HG03354 (cell line): Measurements from ENCODE around the gene ATP8B2.
"Not testable (repeated sequence)": the region's sequence is repeated elsewhere in the genome, so short reads cannot be mapped to it uniquely, and the experiment has no call there.

Experiments
- ATAC-seq: cut with Tn5 transposase; IDR thresholded peaks from one replicate; pipeline ENCODE4 v1.9.1; 2021; ENCODE audit warnings: mild to moderate bottlenecking; ENCODE audit not compliant: unreplicated experiment, poor library complexity, severe bottlenecking

ATP8B2 gene

DNA sequence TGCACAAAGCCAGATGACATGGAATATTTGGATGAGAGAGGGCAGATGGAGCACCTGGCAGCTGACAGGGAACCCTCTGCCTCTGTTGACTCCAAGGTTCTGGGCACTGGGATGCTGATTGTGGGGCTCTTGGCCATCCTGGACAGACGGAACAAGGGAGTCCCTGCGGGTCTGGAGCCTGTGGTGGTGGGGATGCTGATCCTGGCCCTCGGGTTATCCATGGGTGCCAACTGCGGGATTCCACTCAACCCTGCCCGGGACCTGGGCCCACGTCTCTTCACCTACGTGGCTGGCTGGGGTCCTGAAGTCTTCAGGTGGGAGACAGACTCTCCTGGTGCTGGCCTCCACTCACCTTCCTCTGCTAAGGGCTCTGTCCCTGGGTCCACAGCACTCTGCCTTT lies 1.8 kb upstream of the ATP8B2 start:
- no peak for ATAC-seq

- ATAC-seq: no peak
Measured at GRCh38 chr1:154324241-154324640, 1.1 kb upstream of the ATP8B2 start.

DNA sequence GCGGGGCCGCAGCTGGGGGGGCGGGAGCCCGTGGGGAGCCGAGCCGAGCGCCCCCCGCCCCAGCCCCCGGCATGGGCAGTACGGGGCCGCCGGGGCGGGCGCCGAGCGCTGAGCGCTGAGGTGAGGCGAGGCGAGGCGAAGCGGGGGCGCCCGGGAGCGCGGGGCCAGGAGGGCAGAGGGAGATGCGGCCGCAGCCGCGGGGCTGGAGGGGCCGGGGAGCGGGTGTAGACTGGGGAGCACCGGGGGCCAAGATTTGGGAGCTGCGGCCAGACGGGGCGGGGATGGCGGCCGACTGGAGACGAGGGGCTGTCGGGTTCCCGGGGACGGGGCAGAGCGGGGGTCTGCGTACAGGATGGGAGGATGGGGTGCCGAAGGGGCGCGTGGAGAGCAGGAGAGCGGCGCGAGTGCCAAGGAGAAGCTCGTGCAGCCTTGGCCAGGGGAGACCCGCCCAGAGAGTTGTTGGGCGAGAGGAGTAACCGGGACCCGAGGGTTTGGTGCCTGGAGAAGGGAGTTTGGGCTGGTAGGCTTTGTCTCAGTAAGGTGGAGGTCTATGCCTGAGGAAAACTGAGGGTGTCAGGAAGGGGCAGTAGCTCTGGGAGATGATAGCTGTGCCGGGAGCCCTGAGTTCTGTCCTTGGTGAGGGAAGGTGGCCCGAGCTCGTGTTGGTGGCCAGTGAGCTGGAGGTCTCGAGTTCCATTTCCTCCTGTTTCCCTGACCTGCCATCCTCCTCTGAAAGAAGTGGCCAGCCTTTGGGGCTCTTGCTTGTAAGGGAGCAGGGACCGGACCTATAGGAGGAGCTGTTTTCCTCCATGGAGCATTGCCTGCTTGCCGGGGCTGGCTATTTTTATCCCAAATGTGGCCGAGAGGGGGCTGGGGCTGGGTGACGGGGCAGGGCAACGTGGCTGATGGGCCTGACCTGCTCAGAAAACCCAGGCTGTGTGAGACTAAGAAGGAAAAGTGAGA lies 539 bp downstream of the ATP8B2 start:
- ATAC-seq: peak; percentile 19

- ATAC-seq: no peak
Measured at GRCh38 chr1:154326546-154327465, 1.5 kb downstream of the ATP8B2 start.

DNA sequence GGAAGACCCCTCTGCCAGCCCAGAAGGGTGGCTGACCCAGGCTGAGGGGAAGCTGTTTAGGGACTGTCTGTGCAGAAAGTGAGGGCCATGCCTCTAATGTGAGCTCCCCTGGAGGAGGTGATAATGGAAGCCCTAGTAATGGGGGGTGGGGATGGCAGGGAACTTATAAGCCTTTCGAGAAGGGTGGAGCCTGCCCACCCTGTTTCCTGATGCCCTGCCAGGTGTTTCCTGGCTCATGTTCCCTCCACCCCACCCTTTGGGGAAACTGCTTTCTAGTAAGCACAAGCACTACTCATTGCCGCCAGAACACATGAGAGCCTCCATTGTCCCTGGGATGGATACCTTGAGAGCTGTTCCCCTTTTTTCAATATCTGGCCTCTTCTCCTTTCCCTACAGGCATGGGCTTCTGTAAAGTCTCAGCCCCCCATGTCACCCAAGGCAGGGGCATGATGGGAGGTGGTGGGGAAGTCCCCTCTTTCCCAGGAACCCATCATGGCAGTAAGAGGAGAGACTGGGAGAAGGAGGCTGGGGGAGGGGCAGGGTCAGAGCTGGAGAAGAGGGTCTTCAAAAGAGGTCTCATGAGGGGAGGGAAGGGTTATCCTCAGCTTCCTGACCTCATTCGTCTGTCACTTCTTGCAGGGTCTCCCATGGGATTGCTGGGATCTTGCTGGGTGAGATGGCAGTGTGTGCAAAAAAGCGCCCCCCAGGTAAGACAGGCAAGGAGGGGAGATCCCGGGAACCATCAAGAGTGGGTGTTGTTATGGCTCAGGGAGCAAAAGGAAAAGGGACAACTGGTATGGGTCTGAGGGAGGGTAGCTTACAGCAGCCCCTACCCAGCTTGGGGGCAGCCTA lies 2.4 kb downstream of the ATP8B2 start:
- no peak for ATAC-seq

DNA sequence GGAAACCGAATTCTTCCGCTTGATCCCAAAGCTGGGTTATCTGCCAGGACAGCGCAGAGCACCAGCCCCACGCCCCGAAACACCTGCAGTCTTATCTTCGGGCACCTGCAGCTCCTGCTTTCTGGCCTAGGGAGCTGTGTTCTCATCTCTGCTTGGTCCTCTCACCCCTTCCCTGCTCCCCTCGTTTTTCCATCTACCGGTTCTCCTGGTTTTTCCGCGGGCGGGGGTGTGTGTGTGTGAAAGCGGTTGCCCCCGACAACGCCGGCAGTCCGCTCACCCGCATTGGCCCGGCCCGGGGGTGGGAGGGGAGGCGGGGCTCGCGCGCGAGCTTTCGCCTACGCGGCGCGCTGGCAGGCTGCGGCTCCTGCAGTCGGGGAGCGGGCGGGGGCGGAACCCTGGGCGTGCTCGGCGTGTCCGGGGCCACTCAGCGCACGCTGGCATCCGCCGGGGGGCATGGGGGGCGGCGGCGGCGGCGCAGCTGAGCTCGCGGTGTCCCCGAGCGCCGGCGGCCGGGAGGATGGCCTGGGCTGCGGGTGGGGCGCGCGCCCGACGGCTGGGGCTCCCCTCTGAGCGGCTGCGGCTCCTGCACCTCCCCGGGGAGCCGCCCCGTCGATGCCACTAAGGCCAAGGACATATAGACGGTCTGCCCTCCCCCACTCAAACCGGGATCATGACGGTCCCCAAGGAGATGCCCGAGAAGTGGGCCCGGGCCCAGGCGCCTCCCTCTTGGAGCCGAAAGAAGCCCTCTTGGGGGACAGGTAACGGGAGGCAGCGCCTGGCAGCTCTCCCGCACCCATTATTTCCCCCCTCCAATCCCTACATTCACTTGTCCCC lies 3.2 kb downstream of the ATP8B2 start:
- ATAC-seq: peak; percentile 38

DNA sequence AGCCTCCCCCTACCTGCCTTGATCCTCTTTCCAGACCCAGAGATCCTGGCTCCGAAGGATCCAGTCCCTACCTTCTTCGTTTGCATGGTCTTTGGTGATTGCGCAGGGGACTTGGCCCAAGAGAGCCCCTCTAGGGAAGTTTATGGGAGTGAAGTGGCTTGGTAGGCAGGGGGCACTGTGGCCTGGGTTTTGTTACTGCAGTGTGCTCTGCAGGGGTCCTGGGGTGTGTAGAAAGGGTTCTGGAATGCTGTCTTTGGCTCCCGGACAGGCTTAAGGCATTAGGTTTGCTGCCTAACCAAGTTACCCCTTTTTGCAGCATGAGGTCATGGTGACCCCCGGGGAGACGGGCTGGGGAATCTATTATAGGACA lies 3.8 kb downstream of the ATP8B2 start:
- no peak for ATAC-seq

DNA sequence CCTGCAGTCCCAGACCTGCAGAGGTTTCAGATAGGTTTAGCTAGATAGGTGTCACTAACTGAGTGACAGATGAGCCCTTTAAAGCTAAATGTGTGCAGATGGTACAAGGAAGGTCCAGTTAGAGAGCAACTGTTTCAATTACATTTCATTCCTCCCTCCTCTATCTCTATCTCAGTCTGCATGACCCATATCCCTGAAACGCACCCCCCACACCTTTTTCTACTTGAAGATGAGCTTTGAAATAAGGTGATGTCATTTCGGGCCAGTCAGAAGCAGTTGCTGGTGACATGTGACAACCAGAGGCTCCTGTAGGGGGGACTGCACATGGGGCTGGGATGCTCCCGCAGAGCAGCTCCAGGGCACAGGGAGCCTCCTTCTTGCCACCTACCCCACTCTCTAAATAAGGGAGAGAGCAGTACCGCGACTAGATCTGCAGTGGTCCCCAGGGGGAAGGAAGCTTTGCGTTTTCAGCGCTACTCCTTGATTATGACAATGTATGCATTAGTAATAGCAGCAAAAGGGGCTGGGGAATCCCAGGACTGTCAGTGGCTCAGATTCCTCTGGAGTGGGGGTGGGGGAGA lies 4.3 kb downstream of the ATP8B2 start:
- ATAC-seq: no peak

GRCh38 chr1:154330669-154331068 lies 5.3 kb downstream of the ATP8B2 start:
- ATAC-seq: no peak

DNA sequence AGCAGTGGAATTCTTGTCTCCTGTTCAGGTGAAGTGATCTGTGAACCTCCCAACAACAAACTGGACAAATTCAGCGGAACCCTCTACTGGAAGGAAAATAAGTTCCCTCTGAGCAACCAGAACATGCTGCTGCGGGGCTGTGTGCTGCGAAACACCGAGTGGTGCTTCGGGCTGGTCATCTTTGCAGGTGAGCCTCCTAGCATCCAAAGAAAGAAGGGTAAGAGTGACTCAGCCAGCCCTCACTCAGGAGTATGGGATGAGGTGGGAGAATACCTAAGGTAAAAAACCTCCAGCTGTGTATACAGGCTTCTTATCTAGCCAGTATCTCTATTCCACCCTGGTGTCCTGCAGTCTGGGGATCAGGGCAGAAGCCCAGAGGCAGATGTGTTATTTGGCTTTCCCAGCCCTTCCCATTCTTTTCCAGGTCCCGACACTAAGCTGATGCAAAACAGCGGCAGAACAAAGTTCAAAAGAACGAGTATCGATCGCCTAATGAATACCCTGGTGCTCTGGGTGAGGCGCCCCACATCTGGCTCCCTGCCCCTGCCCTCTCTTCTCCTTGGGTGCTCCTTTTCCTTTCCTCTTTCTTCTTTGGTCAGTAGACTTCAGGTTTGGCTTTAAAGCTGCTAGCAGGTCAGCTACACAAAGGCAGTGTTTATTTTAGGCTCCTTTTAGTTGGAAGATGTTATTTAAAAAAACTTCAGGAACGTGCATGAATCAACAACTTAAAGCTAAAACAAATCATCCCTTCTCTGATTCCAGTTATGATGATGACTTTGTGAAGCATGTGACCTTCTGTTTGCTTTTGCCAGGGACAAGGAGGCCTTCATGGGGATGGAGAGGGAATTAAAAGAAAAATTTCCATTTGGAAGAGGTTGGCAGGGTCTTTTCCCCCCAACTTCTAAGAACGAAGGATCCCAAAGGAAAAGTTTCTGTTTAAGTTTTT lies 9.0 kb downstream of the ATP8B2 start:
- no peak for ATAC-seq

GRCh38 chr1:154335025-154335714 lies 9.8 kb downstream of the ATP8B2 start:
- ATAC-seq: no peak

- ATAC-seq: no peak
Measured at GRCh38 chr1:154337253-154337894, 12.0 kb downstream of the ATP8B2 start.

DNA sequence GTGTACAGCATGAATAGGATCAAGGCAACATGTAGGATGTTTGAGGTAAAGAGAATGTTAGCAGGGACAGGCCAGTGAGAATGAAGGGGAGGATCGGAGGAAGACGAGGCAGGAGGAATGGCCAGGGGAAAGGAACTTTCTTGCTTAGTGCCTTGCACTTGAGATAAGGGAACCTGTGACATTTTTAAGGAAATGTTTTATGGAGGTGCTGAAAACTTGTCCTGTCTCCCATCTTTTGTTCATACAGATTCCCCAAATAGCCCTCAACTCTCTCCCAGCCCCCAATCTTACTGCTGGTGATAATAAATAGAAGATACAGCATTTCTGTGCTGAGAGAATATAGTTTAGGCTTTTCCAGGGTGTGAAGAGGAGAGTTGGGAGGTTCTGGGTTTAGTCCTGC lies 13.6 kb downstream of the ATP8B2 start:
- ATAC-seq: no peak

GRCh38 chr1:154341366-154341765 lies 16.0 kb downstream of the ATP8B2 start:
- not testable (repeated sequence) for ATAC-seq

- ATAC-seq: no peak
Measured at GRCh38 chr1:154342132-154342531, 16.8 kb downstream of the ATP8B2 start.

GRCh38 chr1:154342836-154343472 lies 17.6 kb downstream of the ATP8B2 start:
- no peak for ATAC-seq
